HG02571 (cell line): Measurements from ENCODE around the gene FAM217A.

Experiments
- ATAC-seq: cut with Tn5 transposase; IDR thresholded peaks from one replicate; pipeline ENCODE4 v1.9.1; 2021; ENCODE audit warnings: mild to moderate bottlenecking, moderate library complexity; ENCODE audit not compliant: unreplicated experiment

The FAM217A gene

DNA sequence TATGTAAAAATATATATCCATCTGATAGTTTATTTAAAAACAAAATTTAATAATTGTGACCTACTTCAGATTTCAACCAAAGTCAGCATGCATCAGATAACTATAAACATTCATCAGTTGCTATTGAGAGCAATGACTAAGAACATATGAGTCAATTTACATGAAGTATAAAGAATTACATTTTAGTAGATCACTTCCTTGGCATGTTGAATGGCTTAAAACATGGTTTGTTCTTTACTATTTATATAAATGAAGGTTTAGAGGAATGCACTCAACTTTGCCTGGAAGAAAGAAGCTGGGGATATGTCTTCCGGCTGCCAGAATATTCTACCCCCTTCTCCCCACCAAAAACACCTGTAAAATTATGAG lies 6.4 kb upstream of the FAM217A start:
- no peak for ATAC-seq

DNA sequence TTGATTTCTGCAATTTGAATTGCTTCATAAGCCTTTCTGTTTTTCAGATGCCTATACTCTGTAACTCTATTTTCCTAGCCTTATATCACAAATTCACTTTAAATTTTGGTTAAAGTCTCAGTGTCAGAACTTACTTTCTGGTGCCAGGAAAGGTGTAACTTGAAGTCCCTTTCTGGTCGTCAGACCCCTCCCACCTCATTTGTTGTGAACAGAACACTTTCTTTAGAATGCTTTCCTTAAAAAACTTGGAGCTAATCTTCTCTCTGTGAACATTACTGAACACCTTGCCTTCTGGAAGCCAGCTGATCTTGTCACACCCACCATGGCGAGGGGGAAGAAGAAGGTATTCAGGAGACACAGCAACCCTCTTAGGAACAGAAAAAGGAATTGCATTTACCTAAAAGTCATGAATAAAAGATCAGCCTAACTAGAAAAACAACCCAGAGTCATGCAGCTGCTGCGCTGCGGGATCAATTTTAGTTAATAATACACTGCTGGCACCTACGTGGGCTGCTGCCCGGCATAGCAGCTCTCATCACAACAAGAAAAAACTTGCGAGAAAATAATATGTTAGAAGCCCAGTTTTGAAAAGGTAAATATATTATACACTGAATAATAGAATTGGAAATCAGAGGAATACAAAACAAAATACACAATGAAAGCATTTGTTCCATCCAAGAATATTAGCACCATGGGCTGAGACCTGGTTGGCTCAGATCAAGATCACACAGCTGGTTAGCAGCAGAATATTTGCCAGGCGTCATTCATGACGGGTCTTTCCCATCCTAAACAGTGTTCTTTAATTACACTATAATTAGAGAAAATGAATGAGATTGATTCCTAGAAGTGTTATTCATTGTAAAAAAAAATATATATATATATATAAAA lies 5.8 kb upstream of the FAM217A start:
- no peak for ATAC-seq

DNA sequence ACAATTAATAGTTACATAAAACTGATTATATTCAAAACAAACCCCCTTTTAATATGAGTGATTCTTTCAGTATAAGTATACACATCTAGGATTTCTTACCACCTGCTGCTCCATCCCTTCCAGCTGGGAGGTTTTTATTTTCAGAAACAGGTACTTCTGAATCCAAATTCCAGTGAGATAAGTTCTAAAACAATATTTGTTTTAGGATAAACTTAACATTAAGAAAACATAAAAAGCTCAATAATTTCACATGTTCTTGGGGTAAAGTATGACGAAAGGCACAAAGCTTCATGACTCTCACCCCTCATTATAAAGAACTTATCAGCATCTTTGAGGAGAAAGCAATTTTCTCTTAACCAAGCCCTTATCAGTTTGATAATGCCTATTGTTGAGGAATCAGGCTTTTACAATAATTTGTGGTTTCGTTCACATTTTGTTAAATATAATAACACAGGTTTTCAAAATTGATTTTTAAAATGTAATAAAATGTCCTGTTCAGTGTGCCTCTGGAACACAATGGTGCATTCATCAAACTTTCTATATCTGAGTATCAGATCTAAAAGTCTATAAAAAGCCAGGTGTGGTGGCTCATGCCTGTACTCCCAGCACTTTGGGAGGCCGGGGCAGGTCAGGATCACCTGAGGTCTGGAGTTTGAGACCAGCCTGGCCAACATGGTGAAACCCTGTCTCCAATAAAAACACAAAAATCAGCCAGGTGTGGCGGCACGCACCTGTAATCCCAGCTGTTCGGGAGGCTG lies 4.3 kb downstream of the FAM217A start:
- no peak for ATAC-seq

DNA sequence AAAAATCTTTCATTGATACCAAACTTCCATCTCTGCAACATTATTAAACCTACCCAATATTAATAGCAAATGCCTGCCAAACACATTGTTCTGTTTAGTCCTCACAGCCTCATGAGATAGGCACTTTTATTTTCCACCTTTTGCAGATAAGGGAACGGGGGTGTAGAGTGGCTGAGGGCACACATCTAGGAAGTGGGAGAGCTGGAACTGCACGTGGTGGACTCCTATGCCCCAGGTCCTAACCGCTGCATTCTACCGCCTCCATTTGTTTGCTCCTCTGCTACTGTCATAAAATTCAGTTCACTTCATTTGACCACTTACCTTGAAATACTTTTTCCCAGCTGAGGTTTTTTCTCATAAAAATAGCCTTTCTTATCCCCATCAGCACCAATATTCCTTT lies 7.6 kb downstream of the FAM217A start:
- ATAC-seq = no peak

DNA sequence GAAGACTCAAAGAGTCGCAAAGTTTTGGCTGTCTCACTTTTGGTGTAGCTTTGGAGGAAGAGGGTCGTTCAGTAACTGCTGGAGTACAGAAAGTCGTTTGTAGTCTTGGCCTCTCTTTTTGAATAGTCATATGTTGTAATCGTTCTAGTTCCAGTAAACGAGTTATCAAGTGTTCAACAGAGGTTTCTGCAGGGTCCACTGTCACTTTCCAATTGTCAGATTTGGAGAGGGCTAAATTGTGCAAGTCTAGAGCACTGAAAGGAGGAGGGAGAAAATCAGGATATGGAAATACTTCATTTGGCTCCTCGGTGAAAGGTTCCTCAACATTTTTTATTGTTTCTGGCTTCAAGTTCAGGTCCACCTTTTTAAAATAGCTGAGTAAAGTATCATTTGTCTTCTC lies 9.7 kb downstream of the FAM217A start:
- no peak for ATAC-seq

DNA sequence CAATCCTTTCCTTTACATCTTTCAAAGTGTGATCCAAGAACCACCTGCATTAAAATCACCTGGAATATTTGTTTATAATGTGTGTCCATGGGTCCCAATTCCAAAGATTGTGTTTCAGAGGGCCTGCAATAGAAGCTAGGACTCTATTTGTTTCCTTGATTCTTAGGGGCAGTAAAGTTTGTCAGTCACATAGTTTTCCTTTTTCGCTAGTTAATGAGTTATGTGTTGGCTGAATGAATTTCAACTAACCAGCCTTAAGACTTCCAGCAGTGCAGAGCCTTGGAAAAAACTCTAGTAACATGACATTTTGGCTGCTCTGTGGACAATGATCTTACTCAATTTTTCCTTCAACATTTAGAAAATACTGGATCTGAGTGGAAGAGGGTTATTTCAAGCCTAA lies 11.3 kb downstream of the FAM217A start:
- ATAC-seq = no peak

DNA sequence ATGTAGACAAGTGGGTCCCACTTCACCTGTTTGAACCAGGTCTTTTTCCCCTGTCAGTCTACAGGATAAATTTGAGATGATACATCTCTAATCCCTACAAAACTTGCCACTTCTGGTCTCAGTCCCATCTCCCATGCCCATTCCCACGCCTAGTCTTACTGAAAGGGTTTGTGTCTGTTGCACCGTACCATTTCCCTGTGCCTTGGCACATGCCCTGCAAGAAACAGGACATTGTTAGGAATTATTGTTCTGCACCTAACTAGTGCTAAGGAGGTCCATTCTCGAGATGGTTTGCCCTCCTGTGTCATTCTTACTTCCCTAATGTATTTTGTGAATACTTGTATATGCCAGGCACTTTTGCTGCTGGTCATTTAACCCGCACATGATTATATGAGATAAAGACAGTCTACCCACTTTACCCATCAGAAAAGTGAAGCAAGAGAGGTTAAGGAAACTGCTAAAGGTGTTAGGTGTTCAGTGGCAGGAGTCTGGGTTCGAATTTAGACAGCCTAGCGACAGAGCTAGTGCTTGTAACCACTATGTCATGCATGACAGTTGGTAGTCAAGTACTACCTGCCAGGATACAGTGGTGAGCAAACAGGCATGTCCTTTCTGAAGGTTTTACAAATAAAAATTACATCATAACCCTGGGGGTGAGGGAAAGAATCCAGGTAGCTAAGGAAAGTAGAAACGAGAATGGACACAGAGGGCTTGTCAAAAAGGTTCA lies 12.7 kb downstream of the FAM217A start:
- ATAC-seq = no peak

DNA sequence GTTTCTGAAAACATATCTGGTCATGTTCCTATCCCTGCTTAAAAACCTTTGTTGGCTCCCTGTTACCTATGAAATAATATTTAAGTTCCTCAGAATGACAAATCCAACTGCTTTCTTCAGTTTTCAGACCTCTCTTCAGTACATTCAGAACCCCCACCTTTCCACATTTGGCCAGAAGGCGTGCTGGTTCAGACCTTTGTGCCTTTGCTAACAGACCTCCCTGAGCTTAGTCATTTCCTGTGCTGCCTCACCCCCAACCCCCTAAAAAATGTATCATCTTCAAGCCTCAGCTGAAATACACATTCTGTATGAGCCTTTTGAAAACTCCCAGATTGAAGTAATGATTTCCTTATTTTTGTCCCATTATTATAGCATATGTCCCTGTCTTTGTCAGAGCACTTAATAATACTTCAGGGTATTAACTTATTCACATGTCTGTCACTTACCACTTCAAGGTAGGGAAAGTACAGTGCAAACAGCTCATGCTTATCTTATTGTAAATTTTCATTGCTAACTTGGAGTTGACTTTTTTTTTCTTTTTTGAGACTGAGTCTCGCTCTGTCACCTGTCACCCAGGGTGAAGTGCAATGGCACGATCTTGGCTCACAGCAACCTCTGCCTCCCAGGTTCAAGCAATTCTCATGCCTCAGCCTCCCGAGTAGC lies 19.7 kb downstream of the FAM217A start:
- no peak for ATAC-seq

DNA sequence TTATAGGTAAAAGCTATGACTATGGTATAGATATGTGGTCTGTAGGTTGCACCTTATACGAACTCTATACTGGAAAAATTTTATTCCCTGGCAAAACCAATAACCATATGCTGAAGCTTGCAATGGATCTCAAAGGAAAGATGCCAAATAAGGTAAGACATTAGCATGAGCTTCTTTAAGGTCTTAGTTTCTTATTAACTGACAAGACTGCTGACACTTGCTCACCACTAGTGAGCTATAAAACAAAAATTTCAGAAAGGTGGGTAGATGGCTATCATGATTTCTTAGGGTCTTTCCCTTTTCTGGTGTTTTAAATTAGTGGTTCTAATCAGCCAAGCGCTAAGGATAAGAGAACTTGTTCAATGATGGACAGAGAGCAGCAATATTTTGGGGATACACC lies 21.9 kb downstream of the FAM217A start:
- ATAC-seq = no peak

DNA sequence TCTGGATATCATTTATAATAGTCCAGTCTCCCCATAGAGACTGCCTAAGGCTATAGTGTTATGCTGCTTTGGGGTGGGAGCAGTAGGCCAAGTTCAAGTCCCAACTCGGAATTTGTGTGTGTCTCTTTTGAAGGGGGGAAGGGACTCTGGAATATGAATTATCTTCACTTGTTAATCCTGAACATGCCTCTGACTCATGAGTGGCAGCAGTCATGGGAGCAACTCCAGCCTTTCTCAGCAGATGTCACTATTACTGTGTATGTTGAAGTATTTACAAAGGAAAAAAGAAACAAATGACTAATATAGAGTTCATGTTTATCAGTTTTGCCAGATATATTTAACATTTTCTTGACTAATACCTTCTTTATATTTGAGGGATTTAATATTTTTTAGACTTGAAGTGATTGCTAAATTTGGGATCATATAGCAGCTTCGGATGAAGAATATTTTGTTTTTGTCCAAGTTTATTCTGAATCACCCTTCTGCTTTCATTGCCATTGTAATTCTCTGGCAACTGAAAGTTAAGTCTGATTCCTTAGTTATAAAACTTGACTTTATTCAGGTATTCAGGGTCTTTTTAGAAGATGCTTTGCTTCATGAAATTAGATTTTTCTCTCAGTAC lies 23.4 kb downstream of the FAM217A start:
- ATAC-seq = no peak

DNA sequence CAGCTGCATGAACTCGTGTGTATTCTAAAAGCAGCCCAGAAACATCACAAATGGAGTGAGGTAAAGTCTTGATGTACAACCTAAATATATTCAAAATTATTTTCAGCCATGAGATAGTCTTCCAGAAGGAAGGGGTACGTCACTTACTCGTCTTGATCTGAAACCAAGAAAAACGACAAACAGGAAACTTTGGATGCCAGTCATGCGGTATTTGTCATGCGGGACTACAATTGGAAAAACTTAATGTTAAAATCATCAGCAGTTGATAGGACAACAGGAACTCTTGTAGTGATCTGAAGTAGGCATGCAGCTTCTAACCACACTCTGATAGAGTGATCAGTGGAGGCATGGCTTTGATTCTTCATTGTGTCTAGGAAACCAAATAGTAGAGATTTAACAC lies 29.7 kb downstream of the FAM217A start:
- no peak for ATAC-seq

DNA sequence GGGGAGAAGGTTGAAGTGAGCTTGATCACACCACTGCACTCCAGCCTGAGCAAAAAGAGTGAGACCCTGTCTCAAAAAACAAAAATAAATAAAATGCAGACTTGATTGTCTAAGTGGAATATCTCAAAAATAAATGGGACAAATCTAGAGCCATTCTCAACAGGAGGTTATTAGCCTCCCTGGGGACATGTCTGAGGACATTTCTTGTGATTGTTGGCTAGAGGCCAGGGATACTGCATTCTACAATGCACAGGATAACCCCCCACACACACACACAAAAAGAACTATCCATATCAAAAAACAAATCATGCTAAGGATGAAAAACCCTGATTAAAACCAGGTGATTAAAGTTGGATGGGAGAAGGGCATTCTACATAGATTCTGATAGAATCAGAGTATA lies 37.5 kb downstream of the FAM217A start:
- no peak for ATAC-seq

DNA sequence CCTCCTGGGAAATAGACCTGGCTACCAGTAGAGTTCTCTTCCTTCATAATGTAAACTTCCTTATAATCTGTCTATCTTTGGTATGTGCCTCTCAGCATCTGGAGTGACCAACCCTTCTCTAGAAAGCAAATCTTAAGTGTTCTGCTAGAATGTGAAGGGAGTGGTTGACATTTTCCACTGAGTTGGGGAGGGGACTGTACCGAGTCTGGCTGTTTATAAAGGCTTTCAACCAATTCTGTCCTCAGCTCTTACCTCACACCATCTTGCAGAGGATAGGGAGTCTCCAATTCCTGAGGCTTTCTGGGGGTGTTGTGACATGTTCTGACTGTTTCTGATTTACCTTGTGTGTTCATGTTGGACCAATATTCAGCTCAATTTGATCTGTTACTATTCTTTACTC lies 39.6 kb downstream of the FAM217A start:
- no peak for ATAC-seq

DNA sequence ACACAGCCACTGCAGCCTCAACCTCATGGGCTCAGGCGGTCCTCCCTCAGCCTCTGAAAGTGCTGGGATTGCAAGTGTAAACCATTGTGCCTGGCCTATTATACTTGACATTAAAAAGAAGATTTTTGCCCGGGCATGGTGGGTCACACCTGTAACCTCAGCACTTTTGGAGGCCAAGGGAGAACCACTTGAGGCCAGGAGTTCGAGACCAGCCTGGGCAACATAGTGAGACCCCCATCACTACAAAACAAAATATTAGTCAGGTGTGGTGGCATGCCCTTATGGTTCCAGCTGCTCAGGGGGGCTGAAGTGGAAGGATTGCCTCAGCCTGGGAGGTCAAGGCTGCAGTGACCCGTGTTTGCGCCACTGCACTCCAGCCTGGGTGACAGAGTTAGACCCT lies 42.4 kb downstream of the FAM217A start:
- no peak for ATAC-seq

DNA sequence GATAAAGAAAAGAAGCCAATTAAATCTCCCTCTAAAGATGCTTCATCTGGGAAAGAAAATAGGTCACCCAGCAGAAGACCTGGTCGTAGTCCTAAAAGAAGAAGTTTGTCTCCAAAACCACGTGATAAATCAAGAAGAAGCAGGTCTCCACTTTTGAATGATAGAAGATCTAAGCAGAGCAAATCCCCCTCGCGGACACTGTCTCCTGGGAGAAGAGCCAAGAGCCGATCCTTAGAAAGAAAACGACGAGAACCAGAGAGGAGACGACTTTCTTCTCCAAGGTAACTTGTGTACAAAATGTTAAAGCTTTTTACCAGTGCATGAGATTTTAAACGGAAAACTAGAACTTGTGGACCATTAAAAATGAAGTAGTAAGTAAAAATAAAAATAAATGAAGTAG lies 46.5 kb downstream of the FAM217A start:
- ATAC-seq = no peak

DNA sequence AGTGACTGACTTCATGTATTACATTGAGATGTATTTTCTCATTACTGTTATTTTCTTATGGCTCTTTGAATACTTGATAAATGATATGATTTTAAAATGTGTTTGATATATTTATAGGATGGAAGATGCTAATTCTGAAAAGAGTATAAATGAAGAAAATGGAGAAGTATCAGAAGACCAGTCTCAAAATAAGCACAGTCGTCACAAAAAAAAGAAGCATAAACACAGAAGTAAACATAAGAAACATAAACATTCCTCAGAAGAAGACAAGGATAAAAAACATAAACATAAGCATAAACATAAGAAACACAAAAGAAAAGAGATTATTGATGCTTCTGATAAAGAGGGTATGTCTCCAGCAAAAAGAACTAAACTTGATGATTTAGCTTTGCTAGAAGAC lies 47.5 kb downstream of the FAM217A start:
- ATAC-seq = no peak

DNA sequence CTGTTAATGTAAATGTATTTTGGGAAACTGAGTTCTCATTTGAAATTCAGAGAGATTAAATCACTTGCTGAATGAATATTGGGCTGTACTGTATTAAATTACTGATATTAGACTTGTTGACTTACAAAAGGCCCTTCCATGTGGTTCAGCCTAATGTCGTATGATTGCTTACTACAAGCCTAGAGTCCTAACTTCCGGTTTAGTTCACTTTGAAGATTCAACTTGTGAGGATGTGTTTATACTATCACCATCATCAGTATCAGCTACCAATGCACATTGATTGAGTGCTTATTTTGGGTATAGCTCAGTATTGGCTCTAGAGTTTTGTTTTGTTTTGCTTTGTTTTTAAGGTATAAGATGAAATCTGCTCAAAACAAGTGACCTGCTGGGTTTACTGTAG lies 48.3 kb downstream of the FAM217A start:
- no peak for ATAC-seq

DNA sequence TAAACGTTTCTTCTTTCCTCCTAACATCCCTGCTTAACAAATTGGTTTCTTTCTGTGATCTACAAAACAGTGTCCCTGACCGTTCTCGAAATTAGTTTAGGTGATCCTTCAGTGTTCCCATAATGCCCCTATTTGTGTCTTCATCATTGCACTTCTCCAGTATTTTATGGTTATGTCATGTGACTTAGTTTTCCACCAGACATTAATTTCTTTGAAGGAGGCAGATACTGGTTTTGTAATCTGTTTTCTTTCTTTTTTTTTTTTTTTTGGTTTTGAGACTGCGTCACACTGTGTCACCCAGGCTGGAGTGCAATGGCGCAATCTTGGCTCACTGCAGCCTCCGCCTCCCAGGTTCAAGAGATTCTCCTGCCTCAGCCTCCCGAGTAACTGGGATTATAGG lies 49.2 kb downstream of the FAM217A start:
- ATAC-seq = no peak

DNA sequence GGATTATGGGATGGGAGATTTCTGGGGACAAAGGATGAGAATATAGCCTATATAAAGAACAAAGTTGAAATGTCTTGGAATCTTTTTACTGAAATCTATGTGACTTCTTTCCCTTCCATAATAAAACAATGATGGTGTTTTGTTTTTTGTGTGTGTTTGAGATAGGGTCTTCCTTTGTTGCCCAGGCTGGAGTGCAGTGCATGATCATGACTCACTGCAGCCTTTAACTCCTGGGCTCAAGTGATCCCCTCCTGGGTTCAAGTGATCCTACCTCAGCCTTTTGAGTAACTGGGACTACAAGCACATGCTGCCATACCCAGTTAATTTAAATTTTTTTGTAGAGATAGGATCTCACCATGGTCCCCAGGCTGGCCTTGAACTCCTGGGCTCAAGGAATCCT lies 50.9 kb downstream of the FAM217A start:
- no peak for ATAC-seq

DNA sequence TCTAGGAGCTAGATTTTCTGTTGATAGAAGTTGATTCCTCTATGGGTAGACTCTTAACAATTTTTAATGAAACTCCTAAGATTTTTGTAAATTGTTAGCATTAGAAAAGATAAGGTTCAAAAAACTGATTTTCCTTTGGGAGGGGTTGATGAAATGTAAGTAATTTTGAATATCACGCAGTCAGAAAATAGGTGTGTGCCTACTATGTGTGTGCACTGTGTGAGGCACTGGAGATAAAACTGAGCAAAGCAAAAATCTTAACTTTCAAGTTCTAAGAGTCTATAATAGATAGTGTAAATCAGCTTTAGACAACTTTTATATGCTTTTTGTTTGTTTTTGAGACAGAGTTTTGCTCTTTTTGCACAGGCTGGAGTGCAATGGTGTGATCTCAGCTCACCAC lies 53.3 kb downstream of the FAM217A start:
- ATAC-seq = no peak

DNA sequence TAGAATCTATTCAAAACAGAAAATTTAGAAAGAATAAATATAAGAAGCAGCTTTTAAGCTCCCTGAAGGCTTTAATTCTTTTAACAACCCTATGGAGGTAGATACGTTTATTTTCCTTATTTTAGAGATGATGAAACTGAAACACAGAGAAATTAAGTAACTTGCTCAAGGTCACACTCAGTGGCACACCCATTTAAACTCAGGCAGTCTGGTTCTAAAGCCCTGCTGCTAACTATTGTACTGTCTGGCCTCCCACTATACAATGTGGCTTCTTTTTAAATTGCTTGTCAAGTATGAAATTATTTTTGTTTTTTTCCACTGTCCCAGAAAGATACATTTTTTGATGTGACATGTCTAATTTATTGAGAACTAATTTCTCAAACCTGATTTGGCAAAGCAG lies 55.7 kb downstream of the FAM217A start:
- no peak for ATAC-seq
